ENCODE measurements around the gene TECTB.

GRCh38 chr10:112269266-112269665 lies 13.9 kb upstream of the TECTB start:
- TF ChIP-seq ZNF274 (IDR thresholded peaks at IDR 0.05; ENCODE audit: low read depth, low read length): no peak
- no peak for TF ChIP-seq YY1 (IDR thresholded peaks at IDR 0.05; ENCODE audit: insufficient read depth, insufficient read length)
- no peak for TF ChIP-seq SUZ12 (IDR thresholded peaks at IDR 0.05; ENCODE audit: extremely low read depth, insufficient read depth, insufficient read length)
